HPDE6-E6E7 (cell line): Measurements from ENCODE around the gene LRP1.

Experiments used
- DNase-seq: peaks from one replicate; pipeline ENCODE4 v3.0.0; 2011; ENCODE audit warnings: missing footprints; ENCODE audit errors: extremely low spot score

Gene LRP1

DNA sequence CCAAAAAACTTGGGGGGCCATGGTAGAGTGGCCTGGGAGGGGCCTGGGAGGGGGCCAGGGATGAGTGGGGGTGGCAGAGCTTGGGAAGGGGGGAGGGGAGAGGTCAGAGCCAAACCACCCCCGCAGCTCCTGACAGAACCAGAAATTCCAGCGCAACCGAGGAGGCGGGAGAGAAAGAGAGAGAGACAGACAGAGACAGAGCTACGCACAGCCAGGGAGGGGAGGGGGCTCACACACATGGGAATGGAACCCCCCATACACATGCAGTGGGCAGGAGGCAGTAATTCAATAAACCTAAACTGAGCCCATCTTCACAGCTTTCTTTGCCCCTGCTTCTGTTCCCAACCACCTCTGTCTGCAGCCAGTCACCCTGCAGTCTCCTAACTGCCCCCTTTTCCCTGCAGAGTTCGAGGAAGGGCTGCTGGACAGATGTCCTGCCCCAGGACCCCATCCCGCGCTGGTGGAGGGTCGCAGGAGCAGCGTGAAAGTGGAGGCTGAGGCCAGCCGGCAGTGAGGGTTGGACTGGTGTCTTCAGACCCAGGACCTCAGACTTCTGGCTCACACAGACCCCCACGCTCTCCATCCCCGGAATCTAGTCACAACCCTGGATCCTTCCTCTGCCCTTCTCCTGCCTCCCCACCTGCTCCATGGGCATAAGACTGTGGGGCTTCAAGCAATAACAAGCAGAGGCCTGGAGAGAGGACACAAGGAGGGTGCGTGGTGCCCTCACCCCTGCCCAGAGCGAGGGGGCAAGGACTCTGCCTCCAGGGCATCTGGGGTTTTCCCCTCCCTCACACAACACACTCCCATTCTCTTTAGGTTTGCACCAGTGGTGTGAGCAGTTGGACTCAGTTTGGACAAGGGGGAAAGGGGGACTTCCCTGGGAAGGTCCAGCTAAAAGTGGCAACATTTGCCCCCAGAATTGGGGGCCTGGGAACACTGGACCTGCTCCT is 33.8 kb upstream of the LRP1 start:
- DNase-seq, result no peak

DNA sequence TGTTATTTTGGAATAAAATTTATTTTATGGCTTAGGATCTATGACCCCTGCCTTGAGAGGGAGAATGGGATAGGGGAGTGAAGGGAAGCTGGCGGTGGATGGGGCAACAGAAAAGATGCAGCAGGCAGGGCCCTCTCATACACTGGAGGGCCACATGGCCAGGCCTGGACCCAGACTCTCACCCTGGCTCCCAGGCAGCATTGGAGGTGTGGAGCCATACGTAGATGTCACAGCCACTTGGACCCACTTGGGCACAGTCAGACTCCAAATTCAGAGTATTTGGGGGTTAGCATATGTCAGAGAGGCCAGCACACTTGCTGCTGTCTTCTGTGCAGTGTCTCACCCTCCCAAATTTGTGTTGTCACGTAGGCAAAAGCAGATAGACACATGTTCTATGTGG is 32.8 kb upstream of the LRP1 start:
- DNase-seq, result no peak

DNA sequence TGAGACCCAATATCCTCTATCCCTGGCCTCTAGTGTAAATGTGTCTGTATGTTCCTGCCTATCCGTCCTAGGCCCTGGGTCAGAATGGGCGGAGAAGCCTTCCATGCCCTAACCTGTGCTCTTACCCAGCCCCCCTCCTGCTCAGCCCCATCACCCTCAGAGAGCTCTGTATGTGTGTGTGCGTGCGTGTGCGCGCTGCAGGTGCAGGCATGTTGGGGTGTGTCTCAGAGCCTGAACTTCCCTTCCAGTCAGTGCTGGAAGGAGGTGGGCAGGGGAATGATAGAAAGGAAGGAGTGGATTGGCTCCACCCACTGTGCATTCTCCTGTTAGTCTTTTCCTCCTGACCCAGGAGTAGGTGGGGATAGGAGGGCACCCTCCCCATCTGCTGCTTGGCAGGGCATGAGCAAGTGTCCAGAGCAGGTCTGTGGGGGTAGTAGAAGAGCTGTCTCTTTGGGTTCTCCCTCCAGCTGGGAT is 32.1 kb upstream of the LRP1 start:
- peak; percentile 97 for DNase-seq

- no peak for DNase-seq
Observed at GRCh38 chr12:57096748-57097553, 31.3 kb upstream of the LRP1 start.

DNA sequence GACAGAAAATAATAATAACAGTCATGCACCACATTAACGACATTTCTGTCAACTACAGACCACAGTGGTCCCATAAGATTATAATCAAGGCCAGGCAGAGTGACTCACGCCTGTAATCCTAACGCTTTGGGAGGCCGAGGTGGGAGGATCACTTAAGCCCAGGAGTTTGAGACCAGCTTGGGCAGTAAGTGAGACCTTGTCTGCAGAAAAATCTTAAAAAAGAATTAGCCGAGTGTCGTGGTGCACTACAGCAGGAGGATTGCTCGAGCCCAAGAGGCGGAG is 30.8 kb upstream of the LRP1 start:
- DNase-seq, result no peak

- DNase-seq, result no peak
Observed at GRCh38 chr12:57098546-57098945, 29.7 kb upstream of the LRP1 start.

DNA sequence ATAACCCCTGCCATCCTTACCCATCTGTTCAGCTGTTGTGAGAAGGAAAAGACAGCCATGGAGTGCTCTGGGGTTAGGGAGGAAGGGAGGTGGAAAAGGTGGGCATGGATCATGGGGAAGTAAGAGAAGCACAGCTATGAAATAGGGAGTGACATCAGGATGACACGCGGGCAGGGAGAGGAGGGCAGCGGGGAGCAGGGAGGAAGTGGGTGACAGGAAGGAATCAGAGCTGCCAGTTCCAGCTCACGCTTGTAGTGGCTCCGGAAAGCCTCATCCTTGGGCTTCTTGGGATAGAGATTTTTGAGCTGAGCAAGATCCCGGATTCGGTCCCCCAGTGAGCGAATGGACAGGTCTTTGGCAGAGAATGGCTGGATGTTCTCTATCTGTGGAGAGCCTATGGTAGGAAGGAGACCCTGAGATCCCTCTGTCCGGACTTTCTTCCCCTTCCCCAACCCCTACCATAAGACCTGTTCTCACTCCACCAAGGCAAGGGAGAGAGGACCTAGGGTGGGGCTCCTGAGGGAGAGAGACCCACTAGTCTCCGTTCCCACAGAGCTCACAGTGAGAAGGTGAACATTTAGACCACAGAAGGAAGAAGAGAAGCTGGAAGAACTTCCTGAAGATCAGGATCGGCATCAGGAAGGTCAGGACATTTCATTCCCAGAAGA is 29.1 kb upstream of the LRP1 start:
- DNase-seq, result no peak

DNA sequence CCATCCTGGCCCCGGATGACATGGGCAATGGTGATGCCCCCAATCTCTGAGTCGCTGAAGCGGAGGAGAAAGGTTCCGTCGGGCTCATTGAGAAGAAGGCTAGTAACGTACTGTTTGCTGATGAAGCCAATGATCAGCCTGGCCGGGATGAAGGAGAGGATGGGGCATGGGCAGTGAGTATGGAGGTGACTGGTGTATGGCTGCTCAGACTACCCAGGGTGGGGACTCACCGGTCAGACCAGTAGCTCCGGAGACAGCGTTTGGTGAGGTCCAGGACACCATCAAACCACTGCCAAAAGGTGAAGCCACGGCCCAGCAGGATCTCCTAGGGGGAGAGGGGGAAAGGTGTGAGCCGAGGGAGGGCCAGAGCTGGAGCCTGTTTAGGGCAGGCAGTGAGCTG is 28.5 kb upstream of the LRP1 start:
- no peak for DNase-seq

GRCh38 chr12:57101892-57102695 is 26.2 kb upstream of the LRP1 start:
- DNase-seq, result no peak

DNA sequence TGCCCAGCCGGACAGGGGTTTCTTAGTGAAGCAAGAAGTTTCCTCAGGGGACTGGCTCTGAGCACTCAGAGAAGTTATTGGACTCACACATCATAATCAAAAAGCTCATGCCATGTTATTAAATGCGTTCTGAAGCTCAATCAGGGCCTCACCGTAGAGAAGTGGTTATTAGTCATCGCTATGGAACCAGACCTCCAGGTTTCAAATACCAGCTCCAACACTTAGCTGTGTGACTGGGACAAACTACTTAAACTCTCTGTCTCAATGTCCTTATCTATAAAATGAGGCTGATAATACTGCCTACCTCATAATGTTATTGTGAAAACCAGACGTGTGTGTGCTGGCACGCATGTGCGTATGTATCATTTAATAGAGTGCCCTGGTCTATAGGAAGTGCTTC is 24.4 kb upstream of the LRP1 start:
- DNase-seq, result no peak

DNA sequence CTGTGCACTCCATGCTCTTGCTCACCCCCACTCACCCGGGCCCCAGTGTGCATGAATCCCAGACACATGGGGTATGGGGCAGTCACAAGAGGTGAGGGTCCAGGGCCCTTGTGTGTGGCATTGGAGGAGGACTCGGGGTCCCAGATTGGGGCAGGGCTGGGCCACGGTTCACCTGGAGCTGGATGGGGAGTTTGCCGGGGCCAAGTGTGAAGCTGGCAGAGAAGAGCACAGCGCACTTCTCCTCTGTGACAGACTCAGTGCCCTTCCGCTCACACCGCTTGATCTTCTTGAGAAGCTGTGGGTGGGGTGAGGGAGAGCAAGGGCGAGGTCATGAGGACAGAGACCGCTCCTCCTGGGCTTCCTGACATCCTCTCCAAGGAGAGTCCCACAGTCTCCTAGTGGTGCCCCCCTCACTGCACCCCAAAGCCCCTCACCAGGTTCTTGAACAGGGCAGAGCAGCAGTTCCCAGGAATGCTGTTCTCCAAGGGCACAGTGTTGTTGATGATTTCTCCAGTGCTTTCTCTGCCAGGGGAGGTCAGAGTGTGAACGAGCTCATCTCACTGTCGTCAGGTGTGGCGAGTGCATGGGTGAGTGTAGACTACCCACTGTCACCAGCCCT is 23.9 kb upstream of the LRP1 start:
- no peak for DNase-seq

- DNase-seq, result no peak
Observed at GRCh38 chr12:57105011-57105753, 23.1 kb upstream of the LRP1 start.

- no peak for DNase-seq
Observed at GRCh38 chr12:57106021-57106708, 22.1 kb upstream of the LRP1 start.

DNA sequence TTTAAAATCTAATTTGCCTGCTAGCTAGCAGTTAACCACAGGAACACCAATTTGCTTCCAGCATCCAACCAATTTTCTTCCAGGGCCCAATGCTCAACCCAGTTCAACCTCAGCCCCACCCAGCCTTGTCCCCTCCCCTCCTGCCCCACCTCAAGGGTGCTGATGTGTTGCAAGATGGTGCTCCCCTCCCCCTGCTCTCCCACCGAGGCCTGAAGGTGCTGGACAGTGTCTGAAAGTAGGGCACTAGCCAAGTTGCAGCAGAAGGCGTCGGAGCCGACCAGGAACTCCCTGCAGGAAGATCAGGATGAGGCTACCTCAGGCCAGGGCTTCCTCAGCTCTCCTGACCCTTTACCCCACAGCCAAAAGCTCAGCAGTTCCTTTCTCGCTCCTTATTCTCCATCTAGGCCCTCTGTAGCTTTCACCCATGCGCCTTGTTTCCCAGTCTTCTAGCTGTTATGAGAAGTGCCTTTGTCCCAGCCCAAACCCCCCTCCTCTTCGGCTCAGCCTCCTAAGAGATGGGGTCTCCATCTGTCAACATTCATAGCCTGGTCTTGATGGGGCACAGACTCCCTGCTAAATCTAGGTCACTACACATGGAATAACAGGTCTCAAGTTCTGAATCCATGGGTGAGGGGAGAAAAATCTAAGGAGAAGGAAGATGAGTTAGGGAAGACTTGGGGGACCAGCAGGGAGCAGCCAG is 20.7 kb upstream of the LRP1 start:
- DNase-seq, result no peak

GRCh38 chr12:57109207-57110103 is 18.8 kb upstream of the LRP1 start:
- DNase-seq, result no peak

DNA sequence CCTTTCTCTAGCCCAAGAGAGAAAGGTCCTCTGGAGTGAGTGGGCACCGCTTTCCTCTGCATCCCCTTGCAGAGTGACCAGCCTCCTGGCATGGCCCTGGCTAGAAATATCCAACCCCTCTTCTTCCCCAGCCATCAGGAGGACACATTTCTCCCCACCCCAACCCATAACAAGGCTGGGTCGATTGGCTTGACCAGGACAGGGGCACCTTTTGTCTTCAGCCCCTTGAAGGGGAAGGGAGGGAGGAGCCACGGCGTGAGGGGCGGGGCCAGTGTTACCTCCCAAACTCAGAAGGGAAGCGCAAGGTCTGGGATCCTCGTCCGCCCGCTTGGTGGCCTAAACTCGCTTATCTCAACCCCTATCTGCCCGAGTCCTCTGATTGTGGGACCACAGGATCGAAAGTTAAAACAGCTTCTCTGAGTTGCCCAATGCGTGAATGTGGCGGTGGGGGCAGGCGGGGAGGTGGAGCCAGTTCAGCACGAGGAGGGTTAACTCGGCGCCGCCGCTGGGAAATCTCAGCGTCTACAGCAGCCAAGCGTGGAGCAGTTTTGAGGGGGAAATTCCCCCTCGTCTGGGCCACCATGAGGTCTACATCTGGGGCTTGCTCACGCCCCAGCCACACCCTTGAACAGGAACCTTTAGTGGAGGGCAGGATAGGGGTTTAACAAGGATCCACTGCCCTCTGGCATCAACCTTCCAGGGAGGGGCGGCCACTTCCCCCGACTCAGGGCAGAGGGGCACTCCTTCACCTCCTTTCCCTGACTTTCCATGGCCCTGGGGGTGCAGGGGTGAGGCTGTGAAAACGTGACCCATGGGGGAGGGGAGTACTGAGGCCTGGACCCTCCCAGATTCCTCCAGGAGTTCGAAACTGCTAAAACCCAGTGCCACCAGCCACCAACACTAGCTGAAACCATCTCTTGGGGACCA is 17.9 kb upstream of the LRP1 start:
- DNase-seq, result no peak
